DND-41 (cell line): Measurements from ENCODE around the gene POU3F2.

ENCODE experiments used
- ATAC-seq: fragments of 200-7000 bp; cut with Tn5 transposase; 3 replicates; pipeline ENCODE4 v1.9.1; 2021; ENCODE audit warnings: low read depth; ENCODE audit not compliant: insufficient read depth
- DNase-seq: peaks from one replicate; pipeline ENCODE4 v3.0.0-alpha.2; 2020
- H2AFZ ChIP-seq: 2 replicates; pipeline ENCODE4 v1.6.0; 2012; ENCODE audit warnings: low read depth, low read length
- H3K27ac ChIP-seq: 2 replicates; pipeline ENCODE4 v1.5.1; 2012; ENCODE audit warnings: low read length, inconsistent platforms
- H3K27me3 ChIP-seq: fragments of 200-600 bp; sonication (generic); 2 replicates; pipeline ENCODE4 v1.6.0; 2012; ENCODE audit warnings: low read length, mild to moderate bottlenecking, inconsistent platforms; ENCODE audit not compliant: insufficient read depth, poor library complexity
- H3K36me3 ChIP-seq: 2 replicates; pipeline ENCODE4 v1.5.1; 2012; ENCODE audit warnings: low read length, inconsistent platforms; ENCODE audit not compliant: insufficient read depth
- H3K4me1 ChIP-seq: 2 replicates; pipeline ENCODE4 v1.5.1; 2012; ENCODE audit warnings: mild to moderate bottlenecking, low read length; ENCODE audit not compliant: insufficient read depth
- H3K4me2 ChIP-seq: 2 replicates; pipeline ENCODE4 v1.6.0; 2012; ENCODE audit warnings: mild to moderate bottlenecking, moderate library complexity, low read length, inconsistent platforms; ENCODE audit not compliant: insufficient read depth
- H3K4me3 ChIP-seq, 2 experiments: fragments of 200-600 bp in 1 of 2; shearing (Covaris generic) in 1 of 2; 2 replicates each; pipeline ENCODE4 v1.5.1; 2012 to 2016; ENCODE audit warnings: inconsistent platforms in 2 of 2, low read length in 2 of 2, mild to moderate bottlenecking in 2 of 2, low read depth in 1 of 2, moderate library complexity in 1 of 2
- H3K79me2 ChIP-seq: 2 replicates; pipeline ENCODE4 v1.6.0; 2012; ENCODE audit warnings: low read length, inconsistent platforms; ENCODE audit not compliant: insufficient read depth
- H3K9ac ChIP-seq: 2 replicates; pipeline ENCODE4 v1.6.0; 2012; ENCODE audit warnings: low read depth, mild to moderate bottlenecking, inconsistent platforms, low read length, moderate library complexity
- H3K9me3 ChIP-seq: 2 replicates; pipeline ENCODE4 v1.5.1; 2012; ENCODE audit warnings: low read length, moderate library complexity, mild to moderate bottlenecking, inconsistent platforms; ENCODE audit not compliant: insufficient read depth, severe bottlenecking
- H4K20me1 ChIP-seq: 2 replicates; pipeline ENCODE4 v1.6.0; 2012; ENCODE audit warnings: low read length; ENCODE audit not compliant: insufficient read depth
- CTCF ChIP-seq: IDR thresholded peaks from 2 replicates; pipeline ENCODE4 v1.5.1; 2012; ENCODE audit warnings: borderline replicate concordance, low read length, moderate library complexity, mild to moderate bottlenecking; ENCODE audit not compliant: poor library complexity, severe bottlenecking; ENCODE audit errors: extremely low read depth
- EZH2 ChIP-seq: IDR thresholded peaks from 3 replicates; pipeline ENCODE4 v1.6.1; 2012; ENCODE audit warnings: borderline replicate concordance, low read depth, mild to moderate bottlenecking, moderate library complexity, low read length, inconsistent platforms; ENCODE audit not compliant: severe bottlenecking

Gene POU3F2

GRCh38 chr6:98834060-98835031, at the start of gene POU3F2:
POU3F2 (plus strand) TSS chr6:98834574; CDS start chr6:98834874, 300 bp downstream.
- H3K27ac ChIP-seq, result no peak within 1 kb of the TSS; the same call in 1 of the 2 replicates
- DNase-seq (peak; percentile 90), ATAC-seq (peak; percentile 90)
- peak within 1 kb of the TSS; percentile 55 for H2AFZ ChIP-seq
- peaks cover 9% of the 10 kb centered on the region for H3K4me1 ChIP-seq
- H3K79me2 ChIP-seq, result no peaks in the 10 kb centered on the region
- peak within 1 kb of the TSS; percentile 65 for H3K4me2 ChIP-seq
- H4K20me1 ChIP-seq, result no peaks in the 10 kb centered on the region
- peak within 1 kb of the TSS in 1 of 2 experiments; percentile 61; a peak in 3 of 4 replicates for H3K4me3 ChIP-seq
- peak within 1 kb of the TSS; percentile 46 for H3K9ac ChIP-seq
- H3K27me3 ChIP-seq, result no peaks in the 10 kb centered on the region
- H3K36me3 ChIP-seq, result no peaks in the 10 kb centered on the region
- no peaks in the 10 kb centered on the region for H3K9me3 ChIP-seq
- TF ChIP-seq CTCF, result no peak
- TF ChIP-seq EZH2, result no peak

GRCh38 chr6:98787435-98787834, 46.9 kb upstream of the POU3F2 start:
- Histone ChIP-seq H2AFZ (no peak overlapping the region), H3K4me1 (no peaks in the 10 kb centered on the region), H3K4me2 (no peak overlapping the region), H3K9me3 (no peaks in the 10 kb centered on the region), H3K9ac (no peak overlapping the region), H3K27ac (no peak overlapping the region), H3K79me2 (no peaks in the 10 kb centered on the region), H3K36me3 (no peaks in the 10 kb centered on the region), H3K4me3 (no peak overlapping the region), H3K27me3 (peaks cover 5% of the 10 kb centered on the region), H4K20me1 (no peaks in the 10 kb centered on the region)
- DNase-seq, result no peak
- no peak for ATAC-seq
- TF ChIP-seq EZH2 (no peak), CTCF (no peak)

GRCh38 chr6:98787961-98788360, 46.4 kb upstream of the POU3F2 start:
- Histone ChIP-seq H3K9me3 (no peaks in the 10 kb centered on the region), H3K4me1 (no peaks in the 10 kb centered on the region), H3K9ac (no peak overlapping the region), H4K20me1 (no peaks in the 10 kb centered on the region), H2AFZ (no peak overlapping the region), H3K4me2 (no peak overlapping the region), H3K79me2 (no peaks in the 10 kb centered on the region), H3K27ac (no peak overlapping the region), H3K27me3 (peaks cover under 1% of the 10 kb centered on the region), H3K4me3 (no peak overlapping the region), H3K36me3 (no peaks in the 10 kb centered on the region)
- no peak for DNase-seq
- ATAC-seq, result no peak
- TF ChIP-seq EZH2 (no peak), CTCF (no peak)
